Activated CD4-positive, alpha-beta memory T cell treated with anti-CD3 and anti-CD28 coated beads, Interleukin-2, amount 10 ng/mL, durations not matched to agents 7 days and 5 days (primary cell): ENCODE data around the gene ABAT. TPM values are rescaled to one million over a fixed set of nuclear protein-coding genes. Genes with fewer than 3 reads are reported as not detected.

Experiments
- CTCF ChIA-PET: fragments of 350-600 bp; sonication (Branson Sonifier 250); formaldehyde crosslinking; loops from one replicate; lab custom pipeline; 2021; ENCODE audit warnings: antibody characterized with exemption, inconsistent platforms; lab: Charles Lee
- POLR2A ChIA-PET: fragments of 350-600 bp; sonication (Branson Sonifier 250); formaldehyde crosslinking; loops from one replicate; lab custom pipeline; 2021; ENCODE audit warnings: antibody characterized with exemption; lab: Charles Lee
- DNase-seq: peaks from one replicate; pipeline ENCODE4 v3.0.0-alpha.2; 2020
- H3K27ac Mint-ChIP-seq: one replicate; pipeline ENCODE4 v1.8.0; 2021; ENCODE audit warnings: mild to moderate bottlenecking, mixed read lengths
- H3K27me3 Mint-ChIP-seq: one replicate; pipeline ENCODE4 v1.8.0; 2021; ENCODE audit warnings: mixed read lengths
- H3K36me3 Mint-ChIP-seq: one replicate; pipeline ENCODE4 v1.8.0; 2021; ENCODE audit warnings: low read depth, mixed read lengths
- H3K4me1 Mint-ChIP-seq: one replicate; pipeline ENCODE4 v1.8.0; 2021; ENCODE audit warnings: mixed read lengths
- H3K4me3 Mint-ChIP-seq: one replicate; pipeline ENCODE4 v1.8.0; 2021; ENCODE audit warnings: mild to moderate bottlenecking, mixed read lengths
- H3K9me3 Mint-ChIP-seq: one replicate; pipeline ENCODE4 v1.8.0; 2021; ENCODE audit warnings: mixed read lengths
- total RNA-seq, 2 experiments: library from RNA; stranded (reverse); gene quantifications; one replicate each; pipeline ENCODE4 v1.2.3, GENCODE V29; 2021

ABAT gene
- total RNA-seq, 2 experiments from 2014 or later = 5.5 to 5.9 TPM

GRCh38 chr16:8676737-8677375 is 2.4 kb downstream of the ABAT start:
- Mint-ChIP-seq H3K27ac (no peak overlapping the region), H3K4me1 (peaks cover 26% of the 10 kb centered on the region), H3K27me3 (no peaks in the 10 kb centered on the region), H3K4me3 (no peak overlapping the region), H3K9me3 (peaks cover 2% of the 10 kb centered on the region), H3K36me3 (no peaks in the 10 kb centered on the region)
- no peak for DNase-seq
- ChIA-PET CTCF (no interaction called here), POLR2A (interaction anchor here (0.6 to 3.9 kb wide), 3 partner anchors 9 to 192 kb away, joined by 3 to 12 read pairs (median 4); partner anchors contain the start of gene CARHSP1)

GRCh38 chr16:8677481-8677880 is 3.1 kb downstream of the ABAT start:
- Mint-ChIP-seq H3K36me3 (no peaks in the 10 kb centered on the region), H3K4me3 (no peak overlapping the region), H3K27me3 (no peaks in the 10 kb centered on the region), H3K4me1 (peaks cover 26% of the 10 kb centered on the region), H3K9me3 (peaks cover 2% of the 10 kb centered on the region), H3K27ac (no peak overlapping the region)
- ChIA-PET POLR2A (interaction anchor here (0.8 kb wide), 1 partner anchor 10 kb away, joined by 6 read pairs; no protein-coding TSS in a partner anchor), CTCF (interaction anchor here (0.6 kb wide), 1 partner anchor 180 kb away, joined by 5 read pairs; no protein-coding TSS in a partner anchor)
- DNase-seq = no peak

- ChIA-PET POLR2A (interaction anchor here (0.6 to 0.8 kb wide), 2 partner anchors 11 to 120 kb away, joined by 3 to 6 read pairs; no protein-coding TSS in a partner anchor), CTCF (interaction anchor here (0.6 kb wide), 1 partner anchor 179 kb away, joined by 5 read pairs; no protein-coding TSS in a partner anchor)
- H3K4me1 Mint-ChIP-seq = peaks cover 26% of the 10 kb centered on the region
Observed at GRCh38 chr16:8678068-8678927, 3.9 kb downstream of the ABAT start.

GRCh38 chr16:8679151-8679550 is 4.7 kb downstream of the ABAT start:
- H3K4me1 Mint-ChIP-seq = peaks cover 23% of the 10 kb centered on the region
- H3K4me3 Mint-ChIP-seq = no peak overlapping the region
- CTCF ChIA-PET = no interaction called here
- POLR2A ChIA-PET = no interaction called here
- H3K27me3 Mint-ChIP-seq = no peaks in the 10 kb centered on the region
- H3K27ac Mint-ChIP-seq = no peak overlapping the region
- H3K9me3 Mint-ChIP-seq = peaks cover 2% of the 10 kb centered on the region
- no peaks in the 10 kb centered on the region for H3K36me3 Mint-ChIP-seq
- DNase-seq = no peak

More at GRCh38 chr16:8678068-8678927, 3.9 kb downstream of the ABAT start:
- Mint-ChIP-seq H3K4me3 (no peak overlapping the region), H3K27ac (no peak overlapping the region), H3K27me3 (no peaks in the 10 kb centered on the region), H3K9me3 (peaks cover 2% of the 10 kb centered on the region), H3K36me3 (no peaks in the 10 kb centered on the region)
- DNase-seq = no peak

- no peak overlapping the region for H3K4me3 Mint-ChIP-seq
- no peak overlapping the region for H3K27ac Mint-ChIP-seq
- H3K4me1 Mint-ChIP-seq = peaks cover 6% of the 10 kb centered on the region
- ChIA-PET POLR2A (no interaction called here), CTCF (no interaction called here)
- no peaks in the 10 kb centered on the region for H3K36me3 Mint-ChIP-seq
- no peaks in the 10 kb centered on the region for H3K27me3 Mint-ChIP-seq
- H3K9me3 Mint-ChIP-seq = peaks cover 2% of the 10 kb centered on the region
- DNase-seq = no peak
Observed at GRCh38 chr16:8682551-8683259, 8.3 kb downstream of the ABAT start.

GRCh38 chr16:8683640-8684039 is 9.2 kb downstream of the ABAT start:
- no peak overlapping the region for H3K27ac Mint-ChIP-seq
- POLR2A ChIA-PET = no interaction called here
- H3K9me3 Mint-ChIP-seq = peaks cover 5% of the 10 kb centered on the region
- no peak overlapping the region for H3K4me3 Mint-ChIP-seq
- H3K36me3 Mint-ChIP-seq = no peaks in the 10 kb centered on the region
- CTCF ChIA-PET = no interaction called here
- no peak for DNase-seq
- H3K4me1 Mint-ChIP-seq = peaks cover 6% of the 10 kb centered on the region
- no peaks in the 10 kb centered on the region for H3K27me3 Mint-ChIP-seq

GRCh38 chr16:8685617-8686016 is 11.2 kb downstream of the ABAT start:
- ChIA-PET CTCF (no interaction called here), POLR2A (no interaction called here)
- no peak for DNase-seq
- H3K36me3 Mint-ChIP-seq = peaks cover 10% of the 10 kb centered on the region
- no peak overlapping the region for H3K27ac Mint-ChIP-seq
- H3K4me3 Mint-ChIP-seq = no peak overlapping the region
- H3K9me3 Mint-ChIP-seq = peaks cover 21% of the 10 kb centered on the region
- H3K27me3 Mint-ChIP-seq = no peaks in the 10 kb centered on the region
- H3K4me1 Mint-ChIP-seq = peaks cover under 1% of the 10 kb centered on the region

GRCh38 chr16:8686031-8686621 is 11.7 kb downstream of the ABAT start:
- H3K4me1 Mint-ChIP-seq = no peaks in the 10 kb centered on the region
- ChIA-PET POLR2A (no interaction called here), CTCF (no interaction called here)
- no peak overlapping the region for H3K27ac Mint-ChIP-seq
- no peaks in the 10 kb centered on the region for H3K27me3 Mint-ChIP-seq
- H3K36me3 Mint-ChIP-seq = peaks cover 12% of the 10 kb centered on the region
- peaks cover 22% of the 10 kb centered on the region for H3K9me3 Mint-ChIP-seq
- DNase-seq = no peak
- H3K4me3 Mint-ChIP-seq = no peak overlapping the region

- no peak overlapping the region for H3K27ac Mint-ChIP-seq
- no peaks in the 10 kb centered on the region for H3K4me1 Mint-ChIP-seq
- DNase-seq = no peak
- H3K36me3 Mint-ChIP-seq = peaks cover 12% of the 10 kb centered on the region
- POLR2A ChIA-PET = no interaction called here
- CTCF ChIA-PET = no interaction called here
- no peaks in the 10 kb centered on the region for H3K27me3 Mint-ChIP-seq
- no peak overlapping the region for H3K4me3 Mint-ChIP-seq
- peaks cover 22% of the 10 kb centered on the region for H3K9me3 Mint-ChIP-seq
Observed at GRCh38 chr16:8686879-8687278, 12.5 kb downstream of the ABAT start.

GRCh38 chr16:8689686-8690085 is 15.3 kb downstream of the ABAT start:
- no peak overlapping the region for H3K4me3 Mint-ChIP-seq
- peaks cover 12% of the 10 kb centered on the region for H3K36me3 Mint-ChIP-seq
- H3K9me3 Mint-ChIP-seq = peaks cover 22% of the 10 kb centered on the region
- no peak overlapping the region for H3K27ac Mint-ChIP-seq
- no peak for DNase-seq
- CTCF ChIA-PET = no interaction called here
- POLR2A ChIA-PET = no interaction called here
- no peaks in the 10 kb centered on the region for H3K4me1 Mint-ChIP-seq
- H3K27me3 Mint-ChIP-seq = no peaks in the 10 kb centered on the region

GRCh38 chr16:8691728-8692127 is 17.3 kb downstream of the ABAT start:
- no peak overlapping the region for H3K27ac Mint-ChIP-seq
- H3K9me3 Mint-ChIP-seq = peaks cover 22% of the 10 kb centered on the region
- POLR2A ChIA-PET = no interaction called here
- peaks cover 12% of the 10 kb centered on the region for H3K36me3 Mint-ChIP-seq
- CTCF ChIA-PET = no interaction called here
- no peak overlapping the region for H3K4me3 Mint-ChIP-seq
- no peaks in the 10 kb centered on the region for H3K27me3 Mint-ChIP-seq
- no peak for DNase-seq
- H3K4me1 Mint-ChIP-seq = no peaks in the 10 kb centered on the region

- ChIA-PET CTCF (interaction anchor here (1.2 kb wide), 1 partner anchor 242 kb away, joined by 3 read pairs; no protein-coding TSS in a partner anchor), POLR2A (no interaction called here)
- DNase-seq = no peak
- no peaks in the 10 kb centered on the region for H3K27me3 Mint-ChIP-seq
- H3K9me3 Mint-ChIP-seq = peaks cover 7% of the 10 kb centered on the region
- peaks cover 5% of the 10 kb centered on the region for H3K36me3 Mint-ChIP-seq
- H3K4me3 Mint-ChIP-seq = no peak overlapping the region
- no peak overlapping the region for H3K27ac Mint-ChIP-seq
- H3K4me1 Mint-ChIP-seq = no peaks in the 10 kb centered on the region
Observed at GRCh38 chr16:8694795-8695728, 20.6 kb downstream of the ABAT start.
